ENCODE data around the gene CRTC3. TPM values are rescaled to one million over a fixed set of nuclear protein-coding genes. Genes with fewer than 3 reads are reported as not detected.
"Not testable (repeated sequence)": the region's sequence is repeated elsewhere in the genome, so short reads cannot be mapped to it uniquely, and the experiment has no call there.

The CRTC3 gene
- total and polyA plus RNA-seq, 8 donors = 7.1 to 17.6 (median 11.4) TPM

GRCh38 chr15:90519688-90520087 lies 10.0 kb upstream of the CRTC3 start:
- H3K27me3 ChIP-seq = no peaks in the 10 kb centered on the region
- no peak for TF ChIP-seq CTCF (IDR thresholded peaks at IDR 0.05)
- no peak overlapping the region for H3K4me3 ChIP-seq
- H3K9me3 ChIP-seq = no peaks in the 10 kb centered on the region
- H3K36me3 ChIP-seq = no peaks in the 10 kb centered on the region
- WGBS, 2 donors = 63 to 81% methylated on average over 1 of the region's 1 CpG
- intact Hi-C loops (cut with DNase I) = no loop called here
- H3K4me1 ChIP-seq = no peaks in the 10 kb centered on the region
- FAIRE-seq = no peak
- H3K27ac ChIP-seq = no peak overlapping the region
- no peak for DNase-seq
- no peak for ATAC-seq

GRCh38 chr15:90520365-90520764 lies 9.4 kb upstream of the CRTC3 start:
- ATAC-seq (no peak), DNase-seq (no peak), FAIRE-seq (no peak)
- Histone ChIP-seq H3K9me3 (no peaks in the 10 kb centered on the region), H3K27me3 (no peaks in the 10 kb centered on the region), H3K36me3 (no peaks in the 10 kb centered on the region), H3K4me1 (no peaks in the 10 kb centered on the region), H3K27ac (no peak overlapping the region), H3K4me3 (no peak overlapping the region)
- intact Hi-C loops (cut with DNase I) = no loop called here
- no peak for TF ChIP-seq CTCF (IDR thresholded peaks at IDR 0.05)
- WGBS, 2 donors = 78 to 84% methylated on average over 5 of the region's 5 CpGs

- Histone ChIP-seq H3K9me3 (no peaks in the 10 kb centered on the region), H3K27ac (no peak overlapping the region), H3K4me3 (no peak overlapping the region), H3K27me3 (no peaks in the 10 kb centered on the region), H3K4me1 (no peaks in the 10 kb centered on the region), H3K36me3 (no peaks in the 10 kb centered on the region)
- no peak for ATAC-seq
- no peak for DNase-seq
- no peak for TF ChIP-seq CTCF (IDR thresholded peaks at IDR 0.05)
- intact Hi-C loops (cut with DNase I) = no loop called here
- FAIRE-seq = no peak
- WGBS, 2 donors = 88 to 93% methylated on average over 3 of the region's 3 CpGs
Observed at GRCh38 chr15:90523373-90523772, 6.3 kb upstream of the CRTC3 start.

- H3K27ac ChIP-seq; intact Hi-C loops (cut with DNase I); ATAC-seq; H3K4me3 ChIP-seq; H3K27me3 ChIP-seq; H3K9me3 ChIP-seq; DNase-seq; H3K4me1 ChIP-seq; FAIRE-seq; H3K36me3 ChIP-seq: not testable (repeated sequence)
- 77 to 80% methylated on average over 6 of the region's 6 CpGs for WGBS, 2 donors
Observed at GRCh38 chr15:90524018-90524803, 5.5 kb upstream of the CRTC3 start.

GRCh38 chr15:90529011-90529370 lies 732 bp upstream of the CRTC3 start:
- ATAC-seq (no peak), DNase-seq (peak in 2 of 6 donors; percentile 51 to 53)

More at GRCh38 chr15:90529011-90529370, 732 bp upstream of the CRTC3 start:
- Histone ChIP-seq H3K9me3 (no peaks in the 10 kb centered on the region), H3K4me1 (peaks cover 0 to 14% (median 13%) of the 10 kb centered on the region in 3 donors), H3K27ac (peak overlapping the region; percentile 58 to 82 (median 74)), H3K27me3 (no peaks in the 10 kb centered on the region), H3K36me3 (no peaks in the 10 kb centered on the region), H3K4me3 (peak overlapping the region in 2 of 4 donors; percentile 48 to 78)
- FAIRE-seq = no peak
- intact Hi-C loops (cut with DNase I) = no loop called here
- TF ChIP-seq CTCF (IDR thresholded peaks at IDR 0.05) = no peak
- WGBS, 2 donors = 76 to 80% methylated on average over 15 of the region's 15 CpGs

Measured in pancreas (tissue), 10 donors.